AML-193 (cell line): ENCODE results near the gene ACTR6.
"Not testable (repeated sequence)": the region's sequence is repeated elsewhere in the genome, so short reads cannot be mapped to it uniquely, and the experiment has no call there.

ENCODE experiments used
- DNase-seq, 2 experiments: peaks; one replicate each; lab custom pipeline; 2025; lab: John Stamatoyannopoulos, UW

Gene ACTR6

DNA sequence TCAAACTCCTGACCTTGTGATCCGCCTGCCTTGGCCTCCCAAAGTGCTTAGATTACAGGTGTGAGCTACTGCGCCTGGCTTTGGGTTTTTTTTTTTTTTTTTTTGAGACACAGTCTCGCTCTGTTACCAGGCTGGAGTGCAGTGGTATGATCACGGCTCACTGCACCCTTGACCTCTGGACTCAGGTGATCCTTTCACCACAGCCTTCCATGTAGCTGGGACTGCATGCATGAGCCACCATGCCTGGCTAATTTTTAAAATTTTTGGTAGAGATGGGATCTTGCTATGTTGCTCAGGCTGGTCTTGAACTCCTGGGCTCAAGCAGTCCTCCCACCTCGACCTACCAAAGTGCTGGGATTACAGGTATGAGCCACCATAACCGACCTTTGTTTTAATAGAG lies 21.6 kb downstream of the ACTR6 start:
- not testable (repeated sequence) for DNase-seq

DNA sequence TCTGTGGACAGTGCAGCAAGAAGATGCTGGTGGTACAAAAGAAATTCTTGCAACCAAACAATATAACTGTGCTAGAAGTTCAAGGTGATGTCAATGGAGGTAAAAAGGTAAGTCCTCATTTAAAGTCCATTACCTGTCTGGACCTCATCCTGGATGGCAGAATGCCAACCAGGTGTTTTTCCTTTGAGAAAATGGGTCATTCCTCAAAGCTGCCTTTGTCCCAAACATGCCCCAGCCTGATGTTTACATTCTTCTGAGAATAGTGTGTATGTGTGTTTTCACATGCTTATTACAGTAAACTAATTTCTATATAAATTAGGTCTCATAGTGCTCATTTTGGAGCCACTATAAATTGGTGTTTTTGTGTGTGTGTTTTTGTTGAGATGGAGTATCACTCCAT lies 24.9 kb downstream of the ACTR6 start:
- no peak for DNase-seq

DNA sequence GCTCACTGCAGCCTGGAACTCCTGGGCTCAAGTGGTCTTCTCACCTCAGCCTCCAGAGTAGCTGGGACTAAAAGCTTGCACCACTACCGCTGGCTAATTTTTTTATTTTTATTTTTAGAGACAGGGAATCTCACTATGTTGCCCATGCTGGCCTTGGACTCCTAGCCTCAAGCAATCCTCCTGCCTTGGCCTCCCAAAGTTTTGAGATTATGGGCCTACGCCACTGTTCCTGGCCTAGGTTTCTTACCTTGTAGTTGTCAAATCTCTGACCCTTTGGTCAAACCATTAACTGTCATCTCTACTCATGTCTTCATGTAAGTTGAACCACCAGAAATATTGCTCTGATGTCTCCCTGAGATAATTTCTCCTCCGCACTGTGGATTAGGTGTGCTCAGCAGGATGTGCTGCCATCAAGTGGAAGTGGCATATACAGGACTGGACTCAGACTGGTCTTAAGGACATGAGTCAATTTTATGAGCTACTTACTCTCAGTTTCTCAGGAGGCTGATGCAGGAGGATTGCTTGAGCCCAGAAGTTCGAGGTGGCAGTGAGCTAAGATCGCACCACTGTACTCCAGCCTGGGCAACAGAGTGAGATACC lies 28.5 kb downstream of the ACTR6 start:
- DNase-seq: peak; percentile 21 to 48

DNA sequence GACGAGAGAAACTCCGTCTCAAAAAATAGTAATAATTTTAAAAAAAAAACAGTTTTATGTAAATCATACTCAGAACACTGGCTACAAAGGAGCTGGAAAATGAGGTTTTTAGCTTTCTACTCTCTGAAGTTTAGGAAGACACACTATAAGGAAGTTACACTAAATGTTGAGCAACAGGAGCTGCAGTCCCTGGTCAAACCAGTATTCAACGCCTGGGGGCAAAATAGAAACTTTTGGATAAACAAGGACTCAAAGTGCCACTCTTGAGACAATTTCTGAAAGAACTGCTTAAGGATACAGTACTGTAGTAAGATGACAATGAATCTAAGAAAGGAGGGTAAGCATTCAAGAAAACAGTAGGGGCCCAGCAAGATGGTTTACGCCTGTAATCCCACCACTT lies 29.3 kb downstream of the ACTR6 start:
- DNase-seq: peak; percentile 80 to 92

DNA sequence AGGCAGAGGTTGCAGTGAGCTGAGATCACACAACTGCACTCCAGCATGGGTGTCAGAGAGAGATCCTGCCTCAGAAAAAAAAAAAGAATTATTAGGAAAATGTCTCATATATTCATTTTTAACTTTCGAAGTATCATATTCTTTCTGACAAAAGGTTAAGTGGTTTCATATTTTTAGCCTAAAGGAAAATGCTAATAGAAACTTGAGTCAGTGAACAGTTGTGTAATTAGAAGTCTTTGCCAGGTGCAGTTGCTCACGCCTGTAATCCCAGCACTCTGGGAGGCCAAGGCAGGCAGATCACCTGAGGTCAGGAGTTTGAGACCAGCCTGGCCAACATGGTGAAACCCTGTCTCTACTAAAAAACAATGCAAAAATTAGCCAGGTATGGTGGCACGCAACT lies 31.3 kb downstream of the ACTR6 start:
- not testable (repeated sequence) for DNase-seq

DNA sequence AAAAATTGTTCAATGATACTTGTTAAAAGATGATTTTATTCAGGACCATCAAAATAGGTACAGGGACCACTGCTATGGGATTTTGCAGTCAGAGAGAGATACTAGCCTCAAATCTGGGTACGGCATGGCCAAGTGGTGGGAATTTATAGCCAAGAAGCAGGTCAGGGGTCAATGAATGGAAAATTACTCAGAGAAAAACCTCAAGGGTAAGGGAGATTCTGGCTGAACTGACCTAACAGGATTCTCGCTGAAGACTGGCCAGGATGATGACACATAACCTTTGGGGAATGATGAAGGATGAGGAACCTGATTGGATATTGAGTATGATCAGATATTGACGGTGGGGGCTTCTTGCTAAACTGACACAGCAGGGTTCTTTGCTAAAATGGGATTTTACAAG lies 33.6 kb downstream of the ACTR6 start:
- no peak for DNase-seq

DNA sequence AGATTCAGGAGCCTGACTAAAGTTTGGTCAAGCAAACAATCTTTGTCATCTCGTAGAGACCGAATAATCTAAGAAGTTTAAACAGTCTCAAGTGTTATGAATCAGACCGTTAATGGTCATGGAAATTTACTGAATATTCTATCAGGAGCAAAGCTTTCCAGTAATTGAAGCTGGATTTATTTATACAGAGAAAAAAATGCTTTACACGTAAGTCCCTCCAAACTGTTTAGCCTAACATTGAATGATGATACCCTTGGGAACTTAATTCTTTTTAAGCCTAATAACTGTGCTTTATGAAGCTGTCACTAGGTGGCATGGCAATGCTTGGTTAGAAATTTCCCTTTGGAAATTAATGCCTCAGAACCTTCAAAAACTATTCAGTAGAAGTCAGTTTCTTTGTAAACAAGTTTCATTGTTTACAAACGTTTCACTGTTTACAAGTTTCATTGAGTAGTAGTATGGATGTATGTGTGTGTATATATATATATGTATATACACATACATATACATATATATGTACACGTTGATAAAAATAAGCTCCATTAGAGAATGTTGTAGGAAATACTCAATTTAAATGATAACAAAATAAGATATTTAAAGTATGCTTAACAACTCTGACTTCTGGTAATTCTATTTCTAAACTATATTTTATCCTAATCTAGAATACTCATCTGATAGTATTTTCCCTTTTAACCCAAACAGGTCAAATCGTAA lies 34.1 kb downstream of the ACTR6 start:
- DNase-seq: peak; percentile 22 to 55

DNA sequence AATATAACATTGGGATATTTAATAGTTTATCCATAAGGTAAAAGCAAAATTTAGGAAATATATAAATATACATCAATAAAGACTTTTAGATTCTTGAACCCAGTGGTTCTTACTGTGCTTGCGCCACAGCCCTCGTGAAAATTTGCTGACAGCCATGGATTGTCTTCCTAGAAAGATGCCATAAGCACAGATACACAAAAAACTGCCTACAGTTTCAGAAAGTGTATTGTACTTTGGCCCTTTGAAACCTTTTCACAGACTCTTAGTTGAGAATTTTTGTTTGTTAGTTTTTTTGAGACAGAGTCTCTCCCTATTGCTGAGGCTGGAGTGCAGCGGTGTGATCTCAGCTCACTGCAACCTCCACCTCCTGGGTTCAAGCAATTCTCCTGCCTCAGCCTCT lies 38.2 kb downstream of the ACTR6 start:
- DNase-seq: no peak

DNA sequence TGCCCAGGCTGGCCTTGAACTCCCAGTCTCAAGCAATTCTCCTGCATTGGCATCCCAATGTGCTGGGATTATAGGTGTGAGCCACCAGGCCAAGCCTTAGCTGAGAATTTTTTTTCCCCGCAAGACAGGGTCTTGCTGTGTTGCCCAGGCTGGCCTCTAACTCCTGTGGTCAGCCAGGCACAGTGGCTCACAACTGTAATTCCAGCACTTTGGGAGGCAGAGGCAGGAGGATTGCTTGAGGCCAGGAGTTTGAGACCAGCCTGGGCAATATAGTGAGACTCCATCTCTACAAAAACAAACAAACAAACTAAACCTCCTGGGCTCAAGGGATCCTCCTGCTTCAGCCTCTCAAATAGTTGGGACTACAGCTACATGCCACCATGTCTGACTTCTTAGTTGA lies 39.0 kb downstream of the ACTR6 start:
- no peak for DNase-seq

DNA sequence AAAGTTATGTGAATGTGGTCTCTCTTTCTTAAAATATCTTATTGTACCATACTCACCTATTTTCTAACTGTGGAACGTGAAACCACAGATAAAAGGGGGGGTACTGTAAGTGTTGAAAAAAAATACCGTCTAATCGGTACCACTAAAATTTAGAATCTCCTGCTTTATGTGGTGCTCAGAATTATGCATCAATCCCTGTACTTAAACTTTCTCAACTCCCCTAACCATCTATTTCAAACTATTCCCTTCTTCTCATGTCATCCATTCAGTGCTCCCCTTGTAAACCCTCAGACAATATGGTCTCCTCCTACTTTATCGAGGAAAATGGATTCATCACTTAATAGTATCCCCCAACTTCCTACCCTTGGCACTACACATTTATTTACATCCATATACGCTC lies 42.5 kb downstream of the ACTR6 start:
- DNase-seq: no peak

DNA sequence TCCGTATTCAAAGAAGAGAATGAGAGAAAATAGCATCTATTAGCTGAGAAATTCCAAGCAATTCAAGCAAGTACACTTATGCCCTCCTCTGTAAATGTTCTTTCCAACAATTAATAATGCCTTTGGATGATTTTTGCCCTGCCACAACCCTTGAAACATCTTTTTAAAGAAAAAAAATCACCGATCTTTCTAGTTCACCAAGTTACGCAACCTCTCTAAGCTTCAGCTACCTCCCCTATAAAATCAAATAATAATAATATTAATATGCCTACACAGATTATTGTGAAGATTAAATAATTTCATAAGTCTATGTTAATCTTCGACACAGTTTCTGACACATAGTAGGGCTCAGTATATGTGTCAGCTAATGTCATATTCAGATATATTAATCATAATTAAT lies 47.1 kb downstream of the ACTR6 start:
- no peak for DNase-seq

DNA sequence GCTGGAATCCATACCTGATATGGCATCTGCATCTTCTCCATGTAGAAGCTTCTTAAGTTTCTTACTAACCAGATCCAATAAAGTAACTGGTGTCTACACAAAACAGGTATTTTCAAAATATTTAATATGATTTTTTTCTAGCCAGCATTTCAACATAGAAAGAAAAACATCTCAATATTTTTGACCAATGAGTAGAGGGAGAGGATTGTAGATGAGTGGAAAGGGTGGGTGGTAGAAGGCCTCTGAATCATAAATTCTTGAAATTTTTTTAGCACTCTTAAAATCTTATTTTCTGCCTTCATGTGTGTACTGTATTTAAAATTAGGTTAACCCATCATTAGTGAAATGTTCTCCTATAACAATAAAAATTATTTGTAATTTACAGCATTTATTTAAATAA lies 48.3 kb downstream of the ACTR6 start:
- no peak for DNase-seq

DNA sequence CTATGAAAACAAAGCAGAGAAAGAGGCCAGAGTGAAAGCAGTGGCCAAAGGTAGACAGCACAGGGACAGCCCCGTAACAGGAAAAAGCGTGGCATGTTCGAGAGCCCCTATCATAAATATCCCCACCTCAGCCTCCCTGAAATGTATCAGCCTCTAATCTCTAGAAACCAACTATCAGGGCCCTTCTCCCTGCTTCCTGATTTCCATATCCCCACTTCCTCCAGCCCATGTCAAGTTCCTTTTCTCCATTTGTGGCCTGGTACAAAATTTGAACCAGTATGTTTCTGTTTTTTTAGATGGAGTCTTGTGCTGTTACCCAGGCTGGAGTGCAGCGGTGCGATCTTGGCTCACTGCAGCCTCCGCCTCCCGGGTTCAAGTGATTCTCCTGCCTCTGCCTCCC lies 49.3 kb downstream of the ACTR6 start:
- DNase-seq: peak; percentile 6 to 10

DNA sequence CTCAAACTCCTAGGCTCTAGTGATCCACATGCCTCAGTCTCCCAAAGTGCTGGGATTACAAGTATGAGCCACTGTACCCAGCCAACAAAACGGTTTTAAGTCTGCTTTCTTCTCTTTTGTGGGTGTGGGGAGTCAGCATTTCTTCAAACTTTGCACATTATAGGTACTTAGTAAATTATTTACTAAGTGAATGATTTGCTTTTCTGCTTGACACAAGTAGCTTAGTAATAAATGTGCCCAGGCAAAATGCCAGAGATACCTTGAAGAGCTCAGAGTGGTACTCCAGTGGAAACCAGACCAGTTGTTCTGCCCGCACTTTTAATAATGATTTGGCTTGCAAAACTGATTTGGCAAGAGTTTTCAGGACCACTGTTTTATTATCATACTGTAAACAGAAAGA lies 51.3 kb downstream of the ACTR6 start:
- DNase-seq: no peak

DNA sequence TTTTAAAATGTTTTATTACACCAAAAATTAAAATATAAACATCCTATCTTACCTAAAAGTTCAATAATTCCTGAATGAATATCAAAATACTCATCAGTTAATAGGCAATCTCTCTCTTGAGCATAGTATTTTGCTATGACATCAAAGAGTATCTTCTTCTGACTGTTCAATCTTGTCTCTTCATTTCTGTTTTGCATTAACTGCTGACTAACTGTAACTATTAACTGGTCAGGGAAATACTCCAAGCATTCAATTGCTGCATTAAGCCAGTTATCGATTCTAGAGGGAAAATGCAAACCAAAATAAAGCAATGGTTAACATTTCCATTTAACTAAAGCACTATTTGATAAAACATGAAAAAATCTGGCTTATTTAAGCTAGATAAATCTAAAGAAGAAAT lies 52.8 kb downstream of the ACTR6 start:
- DNase-seq: no peak

DNA sequence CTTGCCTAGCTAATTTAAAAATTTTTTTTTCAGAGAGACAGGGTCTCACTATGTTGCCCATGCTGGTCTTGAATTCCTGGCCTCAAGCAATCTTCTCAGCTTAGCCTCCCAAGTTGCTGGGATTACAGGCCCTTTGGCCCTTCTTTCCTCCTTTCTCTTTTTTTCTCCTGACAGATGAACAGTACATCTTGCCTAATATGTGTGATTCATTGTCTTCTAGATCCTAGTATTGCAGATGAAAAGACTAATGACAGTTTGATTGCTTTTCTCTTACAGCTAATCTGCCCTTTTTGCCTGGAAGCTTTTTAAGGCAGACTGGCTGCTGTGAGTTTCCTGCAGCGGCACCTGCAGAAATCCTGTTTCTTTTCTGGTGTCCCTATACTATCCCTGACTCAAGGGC lies 54.3 kb downstream of the ACTR6 start:
- DNase-seq: no peak

DNA sequence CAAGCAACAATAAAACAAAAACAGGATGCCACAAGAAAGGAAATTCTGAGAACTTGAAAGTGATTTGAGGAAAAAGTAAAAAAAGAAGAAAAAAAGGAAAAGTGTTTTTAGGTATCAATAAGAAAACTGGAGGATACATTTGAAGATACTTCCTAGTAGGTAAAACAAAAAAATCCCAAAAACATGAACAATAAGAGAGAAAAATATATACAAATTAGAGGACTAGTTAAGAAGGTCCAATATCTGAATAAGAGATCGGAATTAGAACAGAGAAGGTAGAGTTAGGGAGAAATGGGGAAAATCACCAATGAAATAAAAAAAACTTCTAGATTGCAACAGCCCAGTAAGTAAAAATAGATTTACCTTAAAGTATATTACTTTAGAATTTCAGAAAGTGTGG lies 57.5 kb downstream of the ACTR6 start:
- no peak for DNase-seq

DNA sequence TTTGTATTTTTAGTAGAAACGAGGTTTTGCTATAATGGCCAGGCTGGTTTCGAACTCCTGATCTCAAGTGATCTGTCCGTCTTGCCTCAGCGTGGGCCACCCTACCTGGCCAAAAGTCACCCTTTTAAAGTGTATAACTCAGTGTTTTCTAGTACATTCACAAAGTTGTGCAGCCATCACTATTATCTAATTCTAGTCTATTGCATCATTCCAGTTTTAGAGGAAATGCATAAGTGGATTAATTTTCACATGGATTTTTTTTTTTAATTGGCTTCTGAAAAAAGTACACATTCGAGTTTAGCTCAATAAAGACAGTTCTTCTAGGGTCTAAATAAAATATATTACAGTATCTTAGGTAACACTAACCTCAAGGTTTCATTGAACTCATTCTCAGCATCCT lies 62.5 kb downstream of the ACTR6 start:
- no peak for DNase-seq

DNA sequence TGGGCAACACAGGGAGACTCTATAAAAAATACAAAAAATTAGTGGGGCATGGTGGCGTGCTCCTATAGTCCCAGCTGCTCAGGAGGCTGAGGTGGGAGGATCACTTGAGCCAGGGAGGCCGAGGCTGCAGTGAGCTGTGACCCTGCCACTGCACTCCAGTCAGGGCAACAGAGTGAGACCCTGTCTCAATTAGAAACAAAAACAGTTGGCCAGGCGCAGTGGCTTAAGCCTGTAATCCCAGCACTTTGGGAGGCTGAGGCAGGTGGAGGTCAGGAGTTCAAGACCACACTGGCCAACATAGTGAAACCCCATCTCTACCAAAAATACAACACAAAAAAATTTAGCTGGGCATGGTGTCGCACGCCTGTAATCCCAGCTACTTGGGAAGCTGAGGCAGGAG lies 64.5 kb downstream of the ACTR6 start:
- not testable (repeated sequence) for DNase-seq

DNA sequence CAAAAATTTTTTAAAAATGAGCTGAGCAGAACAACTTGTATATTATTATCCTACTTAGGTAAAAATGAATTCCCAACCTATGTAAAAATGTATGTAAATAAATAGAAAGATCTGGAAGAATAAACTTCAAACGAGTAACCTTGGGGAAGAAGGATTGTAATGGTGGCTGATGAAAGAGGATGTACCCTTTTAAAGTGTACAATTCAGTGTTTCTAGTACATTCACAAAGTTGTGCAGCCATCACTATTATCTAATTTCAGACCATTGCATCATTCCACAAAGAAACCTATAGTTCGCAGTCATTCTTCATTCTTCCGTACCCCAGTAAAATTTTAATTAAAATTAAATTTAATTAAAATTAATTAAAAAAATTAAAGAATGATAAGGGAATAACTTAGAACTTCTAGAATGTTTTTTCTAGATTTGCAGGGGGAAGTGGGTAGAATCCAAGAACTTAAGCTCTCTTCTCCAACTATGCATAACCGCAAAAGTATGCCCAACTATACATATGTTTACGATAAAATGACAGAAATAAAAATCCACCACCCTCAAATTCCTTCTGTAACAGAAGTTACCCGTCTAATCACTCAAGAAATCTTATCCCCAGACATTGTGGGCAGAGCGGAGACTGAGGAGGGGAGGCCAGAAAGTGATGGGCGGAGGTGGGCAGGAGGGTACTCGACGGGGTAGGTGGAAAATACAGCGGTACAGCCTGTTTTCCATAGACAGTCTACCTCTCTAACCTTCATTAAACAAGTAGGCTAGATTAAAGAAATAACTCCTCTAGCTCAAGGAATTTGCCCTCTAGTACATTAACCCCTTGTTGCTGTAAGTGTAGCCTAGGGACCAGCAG lies 65.3 kb downstream of the ACTR6 start:
- DNase-seq: no peak

DNA sequence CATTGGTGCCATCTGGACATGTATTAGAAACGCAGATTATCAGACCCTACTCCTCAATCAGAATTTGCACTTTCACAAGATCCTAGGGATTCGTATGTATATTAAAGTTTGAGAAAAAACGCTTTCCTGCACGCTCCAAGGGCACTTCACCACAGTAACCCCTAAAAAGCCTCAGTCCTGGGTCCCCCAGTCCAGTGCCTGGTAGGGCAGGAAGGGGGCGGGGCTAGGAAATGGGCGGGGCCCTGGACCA lies 65.9 kb downstream of the ACTR6 start:
- no peak for DNase-seq

DNA sequence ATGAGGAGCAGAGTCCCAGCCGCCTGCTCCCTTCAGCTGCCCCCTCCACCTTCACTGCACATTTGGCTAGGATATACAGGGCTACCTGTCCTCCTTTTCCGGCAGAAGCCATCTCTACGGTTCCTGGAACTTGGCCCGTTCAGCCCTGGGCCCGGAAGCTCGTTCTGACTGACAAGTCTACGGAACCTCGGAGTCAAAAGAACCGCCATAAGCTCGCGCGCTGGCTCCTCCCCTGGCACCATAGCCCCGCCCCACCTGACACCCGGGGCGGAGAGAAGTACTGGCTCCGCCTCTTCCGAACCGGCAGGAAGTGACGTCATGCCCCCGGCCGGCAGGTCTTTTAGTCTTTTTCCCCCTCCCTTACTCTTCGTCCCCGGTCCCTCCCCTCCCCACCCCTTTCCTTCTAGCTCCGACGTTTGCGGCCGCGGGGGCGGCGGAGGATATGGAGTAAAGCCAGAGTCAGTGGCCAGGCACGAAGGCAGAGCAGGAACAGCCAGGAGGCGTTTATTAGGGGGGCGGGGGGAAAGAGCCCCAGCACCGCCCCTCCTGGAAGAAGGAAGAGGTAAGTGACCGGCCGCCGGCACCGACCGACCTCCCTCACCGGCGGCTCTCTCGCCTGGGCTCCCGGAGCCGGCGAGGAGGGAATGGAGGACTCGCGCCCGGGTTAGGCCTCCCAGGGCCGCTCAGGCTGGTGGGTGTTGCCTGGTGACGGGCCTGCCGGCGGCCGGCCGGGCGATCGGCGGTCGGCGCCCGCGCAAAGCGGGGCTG lies 66.4 kb downstream of the ACTR6 start, which contains the start of the genes DEPDC4 and SCYL2:
DEPDC4 (minus strand) TSS at position 245 of the 768 bp plus-strand sequence; CDS start at position 242, 3 bp downstream.
SCYL2 (plus strand) TSS at position 343 of the 768 bp plus-strand sequence. CDS start 15,794 bp downstream, outside the sequence.
- DNase-seq: peak; percentile 94
